ENCODE measurements around the gene RALGAPA1.
A peak's percentile ranks its signal among the peaks of the same experiment; 100 is the strongest.

Gene RALGAPA1

DNA sequence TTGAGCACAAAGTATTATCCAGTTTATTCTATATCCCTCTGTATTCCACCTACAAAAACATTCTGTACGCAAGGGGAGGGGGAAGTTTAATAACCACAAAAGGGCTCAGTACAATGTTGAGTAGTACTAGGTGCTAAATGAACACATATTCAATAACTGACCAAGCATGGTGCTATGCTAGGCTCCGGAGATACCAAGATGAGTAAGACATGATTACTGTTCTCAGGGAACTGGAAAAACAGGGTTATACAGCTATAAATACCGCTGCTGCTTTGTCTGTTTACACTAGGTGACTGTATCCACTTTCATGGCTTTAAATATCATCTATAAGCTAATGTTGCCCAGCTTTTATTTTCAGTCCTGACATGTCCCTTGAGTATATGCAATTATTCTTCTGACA, 139.3 kb downstream of the RALGAPA1 start:
- peak; percentile 30 for DNase-seq (ENCODE audit: low read depth)

DNA sequence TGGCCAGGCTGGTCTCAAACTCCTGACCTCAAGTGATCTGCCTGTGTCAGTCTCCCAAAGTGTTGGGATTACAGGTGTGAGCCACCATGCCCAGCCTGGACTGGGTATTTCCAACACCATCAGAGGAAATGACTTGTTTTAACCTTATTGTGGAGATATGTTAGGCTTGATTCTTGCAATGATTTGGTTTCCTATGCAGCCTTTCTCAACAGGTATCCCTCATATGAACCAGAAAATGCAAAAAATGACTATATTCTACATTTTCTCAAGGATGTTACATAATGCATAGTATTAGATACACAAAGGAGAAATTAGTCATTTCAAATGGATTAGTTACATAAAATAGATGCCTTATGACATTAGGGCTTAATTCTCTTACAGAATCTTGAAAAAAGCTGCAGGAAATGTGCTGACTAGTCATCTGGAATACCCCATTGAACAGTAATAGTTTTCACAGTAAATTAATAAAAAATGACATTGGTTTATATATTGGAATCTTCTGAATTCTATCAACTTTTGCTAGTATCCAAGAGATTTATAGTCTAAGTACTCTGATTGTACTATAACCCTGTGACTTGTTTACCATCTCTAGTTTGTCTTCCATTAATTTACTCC, 142.6 kb downstream of the RALGAPA1 start:
- TF ChIP-seq, protein P1, sequence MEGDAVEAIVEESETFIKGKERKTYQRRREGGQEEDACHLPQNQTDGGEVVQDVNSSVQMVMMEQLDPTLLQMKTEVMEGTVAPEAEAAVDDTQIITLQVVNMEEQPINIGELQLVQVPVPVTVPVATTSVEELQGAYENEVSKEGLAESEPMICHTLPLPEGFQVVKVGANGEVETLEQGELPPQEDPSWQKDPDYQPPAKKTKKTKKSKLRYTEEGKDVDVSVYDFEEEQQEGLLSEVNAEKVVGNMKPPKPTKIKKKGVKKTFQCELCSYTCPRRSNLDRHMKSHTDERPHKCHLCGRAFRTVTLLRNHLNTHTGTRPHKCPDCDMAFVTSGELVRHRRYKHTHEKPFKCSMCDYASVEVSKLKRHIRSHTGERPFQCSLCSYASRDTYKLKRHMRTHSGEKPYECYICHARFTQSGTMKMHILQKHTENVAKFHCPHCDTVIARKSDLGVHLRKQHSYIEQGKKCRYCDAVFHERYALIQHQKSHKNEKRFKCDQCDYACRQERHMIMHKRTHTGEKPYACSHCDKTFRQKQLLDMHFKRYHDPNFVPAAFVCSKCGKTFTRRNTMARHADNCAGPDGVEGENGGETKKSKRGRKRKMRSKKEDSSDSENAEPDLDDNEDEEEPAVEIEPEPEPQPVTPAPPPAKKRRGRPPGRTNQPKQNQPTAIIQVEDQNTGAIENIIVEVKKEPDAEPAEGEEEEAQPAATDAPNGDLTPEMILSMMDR (conservative IDR thresholded peaks at IDR 0.05; ENCODE audit: control insufficient read depth, insufficient read depth, low read depth, low read length): no peak
- H3K4me3 ChIP-seq (ENCODE audit: control insufficient read depth, low read depth, low read length): no peak overlapping the region
- no peak for DNase-seq (ENCODE audit: low read depth)

More for the DNA sequence above, 139.3 kb downstream of the RALGAPA1 start:
- no peak overlapping the region for H3K4me3 ChIP-seq (ENCODE audit: control insufficient read depth, low read depth, low read length)
- TF ChIP-seq, protein P1 (conservative IDR thresholded peaks at IDR 0.05; ENCODE audit: control insufficient read depth, insufficient read depth, low read depth, low read length): no peak

DNA sequence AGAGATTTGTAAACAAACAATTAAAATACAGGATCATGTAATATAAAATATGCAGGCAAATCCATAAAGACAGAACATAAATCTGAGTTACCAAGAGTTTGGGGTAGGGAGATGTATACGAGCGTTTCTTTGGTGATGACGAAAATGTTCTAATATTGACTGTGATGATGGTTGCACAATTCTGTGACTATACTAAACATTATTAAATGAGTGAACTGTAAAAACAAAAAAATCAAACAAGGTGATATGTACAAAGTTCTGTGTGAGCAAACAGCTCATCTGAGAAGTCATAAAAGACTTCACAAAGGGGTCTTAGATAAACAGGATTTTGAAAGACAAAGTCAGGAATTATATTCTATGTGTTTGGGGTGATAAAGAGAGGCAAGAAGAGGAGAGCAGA, 147.2 kb downstream of the RALGAPA1 start:
- no peak for DNase-seq (ENCODE audit: low read depth)
- TF ChIP-seq, protein P1 (conservative IDR thresholded peaks at IDR 0.05; ENCODE audit: control insufficient read depth, insufficient read depth, low read depth, low read length): no peak
- H3K4me3 ChIP-seq (ENCODE audit: control insufficient read depth, low read depth, low read length): no peak overlapping the region

- TF ChIP-seq, protein P1 (conservative IDR thresholded peaks at IDR 0.05; ENCODE audit: control insufficient read depth, insufficient read depth, low read depth, low read length): no peak
- no peak overlapping the region for H3K4me3 ChIP-seq (ENCODE audit: control insufficient read depth, low read depth, low read length)
- no peak for DNase-seq (ENCODE audit: low read depth)
Measured at GRCh38 chr14:35653045-35653444, 156.1 kb downstream of the RALGAPA1 start.

DNA sequence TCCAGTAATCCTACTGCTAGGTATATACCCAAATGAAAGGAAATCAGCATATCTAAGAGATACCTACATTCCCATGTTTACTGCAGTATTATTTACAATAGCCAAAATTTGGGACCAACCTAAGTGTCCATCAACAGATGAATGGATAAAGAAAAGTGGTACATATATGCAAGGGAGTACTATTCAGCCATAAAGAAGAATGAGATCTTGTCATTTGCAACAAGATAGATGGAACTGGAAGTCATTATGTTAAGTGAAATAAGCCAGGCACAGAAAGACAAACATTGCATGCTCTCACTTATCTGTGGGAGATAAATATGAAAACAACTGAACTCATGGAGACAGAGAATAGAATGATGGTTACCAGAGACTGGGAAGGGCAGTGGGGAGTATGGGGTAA, 165.6 kb downstream of the RALGAPA1 start:
- no peak for DNase-seq (ENCODE audit: low read depth)
- TF ChIP-seq, protein P1 (conservative IDR thresholded peaks at IDR 0.05; ENCODE audit: control insufficient read depth, insufficient read depth, low read depth, low read length): no peak
- H3K4me3 ChIP-seq (ENCODE audit: control insufficient read depth, low read depth, low read length): no peak overlapping the region

GRCh38 chr14:35637851-35638250, 171.2 kb downstream of the RALGAPA1 start:
- no peak overlapping the region for H3K4me3 ChIP-seq (ENCODE audit: control insufficient read depth, low read depth, low read length)
- DNase-seq (ENCODE audit: low read depth): no peak
- TF ChIP-seq, protein P1 (conservative IDR thresholded peaks at IDR 0.05; ENCODE audit: control insufficient read depth, insufficient read depth, low read depth, low read length): no peak

GRCh38 chr14:35637269-35637668, 171.8 kb downstream of the RALGAPA1 start:
- TF ChIP-seq, protein P1 (conservative IDR thresholded peaks at IDR 0.05; ENCODE audit: control insufficient read depth, insufficient read depth, low read depth, low read length): no peak
- H3K4me3 ChIP-seq (ENCODE audit: control insufficient read depth, low read depth, low read length): no peak overlapping the region
- DNase-seq (ENCODE audit: low read depth): no peak
